Activated T-cell treated with anti-CD3 and anti-CD28 coated beads, Interleukin-2, amount 50 U/mL, for 24 hours (primary cell): ENCODE data around the gene ALG11.
"Not testable (repeated sequence)": the region's sequence is repeated elsewhere in the genome, so short reads cannot be mapped to it uniquely, and the experiment has no call there.

Experiments used
- DNase-seq: peaks from one replicate; pipeline ENCODE4 v3.0.0-alpha.2; 2020
- H3K27ac Mint-ChIP-seq: 2 replicates; pipeline ENCODE4 v1.8.0; 2020; ENCODE audit warnings: mild to moderate bottlenecking, mixed read lengths
- H3K27me3 Mint-ChIP-seq: 2 replicates; pipeline ENCODE4 v1.8.0; 2020; ENCODE audit warnings: mixed read lengths
- H3K36me3 Mint-ChIP-seq: 2 replicates; pipeline ENCODE4 v1.8.0; 2020; ENCODE audit warnings: low read depth, mixed read lengths
- H3K4me1 Mint-ChIP-seq: 2 replicates; pipeline ENCODE4 v1.8.0; 2020; ENCODE audit warnings: low read depth, mixed read lengths
- H3K4me3 Mint-ChIP-seq: 2 replicates; pipeline ENCODE4 v1.8.0; 2020; ENCODE audit warnings: mild to moderate bottlenecking, moderate library complexity, mixed read lengths
- H3K9me3 Mint-ChIP-seq: 2 replicates; pipeline ENCODE4 v1.8.0; 2020; ENCODE audit warnings: mixed read lengths

Gene ALG11

GRCh38 chr13:52033039-52033438, 20.8 kb downstream of the ALG11 start:
- H3K27ac Mint-ChIP-seq = no peak overlapping the region

GRCh38 chr13:52034616-52035226, 22.5 kb downstream of the ALG11 start:
- Mint-ChIP-seq H3K9me3 (peaks cover 5% of the 10 kb centered on the region), H3K4me3 (no peak overlapping the region), H3K27me3 (no peaks in the 10 kb centered on the region), H3K4me1 (peaks cover 5% of the 10 kb centered on the region), H3K36me3 (peaks cover 20% of the 10 kb centered on the region), H3K27ac (no peak overlapping the region)
- DNase-seq = no peak

More at GRCh38 chr13:52033039-52033438, 20.8 kb downstream of the ALG11 start:
- H3K36me3 Mint-ChIP-seq = peaks cover 37% of the 10 kb centered on the region
- H3K27me3 Mint-ChIP-seq = no peaks in the 10 kb centered on the region
- H3K4me3 Mint-ChIP-seq = no peak overlapping the region
- peaks cover 6% of the 10 kb centered on the region for H3K4me1 Mint-ChIP-seq
- no peak for DNase-seq
- H3K9me3 Mint-ChIP-seq = peaks cover 17% of the 10 kb centered on the region

GRCh38 chr13:52036037-52036436, 23.8 kb downstream of the ALG11 start:
- Mint-ChIP-seq H3K4me1 (peaks cover 3% of the 10 kb centered on the region), H3K36me3 (peaks cover 11% of the 10 kb centered on the region), H3K4me3 (no peak overlapping the region), H3K27me3 (no peaks in the 10 kb centered on the region), H3K27ac (no peak overlapping the region), H3K9me3 (peaks cover 5% of the 10 kb centered on the region)
- no peak for DNase-seq

GRCh38 chr13:52043675-52044074, 31.5 kb downstream of the ALG11 start:
- DNase-seq = no peak
- H3K4me1 Mint-ChIP-seq = no peaks in the 10 kb centered on the region
- H3K27me3 Mint-ChIP-seq = no peaks in the 10 kb centered on the region
- no peak overlapping the region for H3K4me3 Mint-ChIP-seq
- peaks cover 11% of the 10 kb centered on the region for H3K9me3 Mint-ChIP-seq
- H3K27ac Mint-ChIP-seq = no peak overlapping the region
- peaks cover 7% of the 10 kb centered on the region for H3K36me3 Mint-ChIP-seq

GRCh38 chr13:52047463-52047862, 35.3 kb downstream of the ALG11 start:
- Mint-ChIP-seq H3K27me3 (no peaks in the 10 kb centered on the region), H3K9me3 (peaks cover 18% of the 10 kb centered on the region), H3K36me3 (peaks cover 4% of the 10 kb centered on the region)

GRCh38 chr13:52048516-52048915, 36.3 kb downstream of the ALG11 start:
- H3K4me1 Mint-ChIP-seq = no peaks in the 10 kb centered on the region
- no peaks in the 10 kb centered on the region for H3K27me3 Mint-ChIP-seq
- peaks cover 18% of the 10 kb centered on the region for H3K9me3 Mint-ChIP-seq
- no peak overlapping the region for H3K27ac Mint-ChIP-seq
- H3K36me3 Mint-ChIP-seq = peaks cover 4% of the 10 kb centered on the region
- H3K4me3 Mint-ChIP-seq = no peak overlapping the region
- no peak for DNase-seq

More at GRCh38 chr13:52047463-52047862, 35.3 kb downstream of the ALG11 start:
- Mint-ChIP-seq H3K4me3 (no peak overlapping the region), H3K4me1 (no peaks in the 10 kb centered on the region), H3K27ac (no peak overlapping the region)
- DNase-seq = no peak

GRCh38 chr13:52051400-52051799, 39.2 kb downstream of the ALG11 start:
- Mint-ChIP-seq H3K9me3 (peaks cover 17% of the 10 kb centered on the region), H3K36me3 (no peaks in the 10 kb centered on the region), H3K27me3 (no peaks in the 10 kb centered on the region), H3K4me3 (no peak overlapping the region), H3K4me1 (no peaks in the 10 kb centered on the region), H3K27ac (no peak overlapping the region)
- DNase-seq = no peak

GRCh38 chr13:52053460-52053859, 41.3 kb downstream of the ALG11 start:
- Mint-ChIP-seq H3K9me3 (peaks cover 16% of the 10 kb centered on the region), H3K4me3 (no peak overlapping the region), H3K36me3 (no peaks in the 10 kb centered on the region), H3K4me1 (no peaks in the 10 kb centered on the region), H3K27ac (no peak overlapping the region), H3K27me3 (no peaks in the 10 kb centered on the region)
- no peak for DNase-seq

- H3K4me1 Mint-ChIP-seq, H3K27me3 Mint-ChIP-seq, DNase-seq, H3K4me3 Mint-ChIP-seq, H3K27ac Mint-ChIP-seq, H3K36me3 Mint-ChIP-seq: not testable (repeated sequence)
- H3K9me3 Mint-ChIP-seq = peaks cover 17% of the 10 kb centered on the region
Measured at GRCh38 chr13:52061064-52061463, 48.9 kb downstream of the ALG11 start.

GRCh38 chr13:52061587-52061986, 49.4 kb downstream of the ALG11 start:
- H3K9me3 Mint-ChIP-seq = peaks cover 17% of the 10 kb centered on the region
- DNase-seq = no peak
- no peak overlapping the region for H3K4me3 Mint-ChIP-seq
- H3K36me3 Mint-ChIP-seq = peaks cover 2% of the 10 kb centered on the region
- H3K27ac Mint-ChIP-seq = no peak overlapping the region
- no peaks in the 10 kb centered on the region for H3K27me3 Mint-ChIP-seq
- H3K4me1 Mint-ChIP-seq = no peaks in the 10 kb centered on the region

GRCh38 chr13:52067237-52067636, 55.0 kb downstream of the ALG11 start:
- Mint-ChIP-seq H3K9me3 (peaks cover 34% of the 10 kb centered on the region), H3K36me3 (peaks cover 4% of the 10 kb centered on the region), H3K4me3 (no peak overlapping the region), H3K27ac (no peak overlapping the region), H3K27me3 (peaks cover 21% of the 10 kb centered on the region), H3K4me1 (peaks cover 10% of the 10 kb centered on the region)
- DNase-seq = no peak

GRCh38 chr13:52070929-52071523, 58.8 kb downstream of the ALG11 start:
- Mint-ChIP-seq H3K27me3 (peaks cover 43% of the 10 kb centered on the region), H3K27ac (no peak overlapping the region), H3K36me3 (peaks cover 3% of the 10 kb centered on the region), H3K4me3 (no peak overlapping the region), H3K4me1 (peaks cover 10% of the 10 kb centered on the region), H3K9me3 (peaks cover 23% of the 10 kb centered on the region)
- DNase-seq = no peak
